GM19467 (cell line): ENCODE data around the gene HOXA3.

Experiments used
- ATAC-seq: cut with Tn5 transposase; IDR thresholded peaks from one replicate; pipeline ENCODE4 v1.9.1; 2021; ENCODE audit warnings: mild to moderate bottlenecking, moderate library complexity; ENCODE audit not compliant: unreplicated experiment

HOXA3 gene

DNA sequence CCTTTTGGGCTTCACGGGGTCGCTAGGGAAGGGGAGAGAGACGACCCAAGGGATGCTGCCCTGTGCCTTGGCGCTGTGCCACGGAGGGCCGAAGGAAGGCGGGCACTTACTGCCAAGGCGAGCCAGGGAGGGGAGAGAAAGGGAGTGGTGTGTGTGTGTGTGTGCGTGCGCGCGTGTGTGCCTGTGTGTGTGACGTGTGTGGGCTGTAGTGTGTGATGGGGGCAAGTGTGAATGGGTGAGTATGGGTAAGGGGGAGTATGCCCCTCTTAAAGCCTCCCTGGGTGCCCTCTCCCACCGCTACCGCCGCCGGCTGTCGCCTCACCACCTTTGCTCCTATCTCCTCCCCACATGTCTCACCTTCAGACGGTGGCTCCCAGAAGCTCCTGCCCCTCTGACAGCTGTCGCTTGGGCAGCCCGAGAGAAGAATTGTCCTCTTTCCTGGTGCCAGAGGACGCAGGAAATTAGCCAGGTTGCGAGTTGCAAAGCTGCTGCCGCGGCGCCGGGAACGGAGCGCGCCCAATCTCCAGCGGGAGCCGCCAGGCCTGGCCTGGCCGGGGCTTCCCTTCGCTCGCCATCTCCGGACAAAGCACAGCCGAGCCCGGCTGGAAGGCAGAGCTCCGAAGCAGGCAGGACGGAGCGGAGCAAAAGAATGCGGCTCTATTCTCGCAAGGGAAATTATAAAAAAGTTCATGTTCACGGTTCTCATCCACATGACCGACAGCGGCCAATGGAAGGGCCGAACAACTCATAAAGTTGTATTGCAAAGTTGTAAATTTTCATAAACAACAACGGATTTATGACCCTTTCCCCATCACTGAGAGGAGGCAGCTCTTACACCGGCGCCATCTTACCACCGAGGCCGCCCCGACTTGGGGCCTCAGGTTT lies at the start of gene HOXA3:
Gene HOXA3, minus strand, starts transcription at position 653 of the 885 bp plus-strand sequence. CDS start 41,943 bp downstream, outside the sequence.
- no peak for ATAC-seq

DNA sequence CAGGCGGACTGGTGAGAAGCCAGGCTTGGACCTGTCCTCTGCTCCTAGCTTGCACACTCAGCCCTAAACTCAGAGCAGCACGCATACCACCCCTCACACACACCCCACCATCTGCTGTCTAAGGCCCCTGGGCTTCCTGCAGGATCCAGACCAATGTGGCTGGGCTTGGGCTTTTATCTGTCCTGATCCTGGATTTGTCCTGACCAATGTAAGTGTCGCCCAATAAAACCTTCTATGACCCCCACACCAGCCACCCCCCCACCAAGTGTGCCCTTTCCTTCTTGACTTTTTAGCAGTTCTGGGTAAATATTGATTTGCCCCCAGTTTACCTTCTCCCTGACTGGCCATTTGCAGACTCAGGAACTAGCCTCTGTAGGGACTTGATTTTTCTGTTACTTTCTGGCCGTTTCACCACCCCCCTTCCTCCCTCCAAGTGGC lies 49.2 kb upstream of the HOXA3 start:
- no peak for ATAC-seq

DNA sequence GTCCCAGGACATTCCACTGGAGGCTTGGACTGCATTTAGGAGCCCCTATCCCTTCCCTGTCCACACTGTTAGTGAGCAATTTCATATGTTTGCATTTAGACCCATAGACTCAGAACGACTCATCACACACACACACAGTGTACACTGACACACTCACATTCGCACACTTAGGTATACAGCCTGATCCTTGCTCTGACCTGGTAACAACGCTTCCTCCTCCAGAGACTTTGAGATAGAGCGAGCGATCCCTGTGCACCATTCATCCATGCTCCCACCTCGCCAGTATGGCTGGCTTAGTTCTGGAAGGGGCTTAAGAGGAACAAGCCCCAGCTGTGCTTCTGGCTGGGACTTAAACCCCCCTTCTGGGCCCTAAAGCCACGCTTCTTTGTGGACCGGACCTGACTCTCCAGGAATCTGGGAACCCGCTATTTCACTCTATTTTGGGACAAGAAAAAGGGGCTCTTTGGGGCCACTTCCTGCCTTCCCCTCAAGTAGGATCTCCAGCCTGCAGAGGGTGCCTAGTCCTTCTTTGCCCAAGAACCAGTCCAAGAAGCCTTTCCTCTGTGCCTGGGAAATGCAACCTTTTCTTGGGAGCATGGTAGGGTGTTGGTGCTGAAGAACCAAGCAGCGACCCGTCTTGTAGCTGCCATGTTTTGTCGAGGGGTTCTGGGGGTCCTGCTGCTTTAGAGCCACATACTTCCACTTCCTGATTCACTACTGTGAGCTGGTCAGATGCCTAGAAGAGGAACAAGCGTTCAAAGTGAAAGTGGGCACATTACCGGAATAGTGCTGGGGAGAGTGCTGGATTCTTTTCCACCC lies 48.6 kb upstream of the HOXA3 start:
- no peak for ATAC-seq

DNA sequence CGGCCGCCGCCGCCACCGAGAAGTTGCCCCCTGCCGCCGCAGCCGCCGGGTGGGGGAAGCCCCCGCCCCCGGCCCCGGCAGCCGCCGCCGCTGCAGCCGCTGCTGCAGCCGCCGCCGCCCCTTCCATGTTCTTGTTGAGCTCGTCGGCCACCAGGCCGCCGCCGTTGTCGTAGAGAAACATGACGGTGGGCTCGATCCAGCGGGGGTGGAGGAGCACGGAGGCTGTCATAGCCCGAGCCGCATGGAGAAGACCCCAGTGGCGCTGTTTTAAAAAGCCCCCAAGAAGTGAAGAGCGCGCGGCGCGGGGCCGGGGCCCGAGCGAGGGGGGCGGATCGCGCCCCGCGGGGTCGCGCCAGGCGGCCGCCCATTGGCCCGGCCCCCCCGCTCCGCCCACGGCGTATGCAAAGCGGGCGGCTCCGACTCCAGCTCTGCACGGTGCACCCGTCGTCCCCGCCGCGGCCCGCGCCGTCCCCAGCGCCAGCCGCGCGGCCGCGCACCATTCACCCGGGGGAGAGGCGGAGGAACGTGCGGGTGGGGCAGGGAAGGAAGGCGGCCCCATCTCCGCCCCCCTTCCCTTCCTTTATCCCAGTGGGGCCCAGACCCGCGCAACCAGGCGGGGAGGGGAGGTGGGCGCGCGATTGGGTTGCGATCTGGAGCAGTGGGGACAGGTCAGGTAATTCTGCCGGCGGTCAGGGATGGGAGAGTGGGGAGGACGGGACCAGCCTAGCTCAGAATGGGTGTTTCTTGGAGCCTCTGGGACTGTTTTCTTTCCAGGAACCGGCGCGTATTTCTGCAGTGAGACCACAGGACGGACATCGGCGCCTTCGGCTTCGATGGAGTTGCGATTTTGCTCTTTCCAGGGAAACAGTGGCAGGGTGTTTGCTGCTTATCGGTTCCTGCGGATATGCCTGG lies 47.7 kb upstream of the HOXA3 start, which contains the start of gene HOXA13:
Gene HOXA13, minus strand, starts transcription at position 243 of the 912 bp plus-strand sequence. Its CDS starts 14 bp downstream, at position 229.
- ATAC-seq: no peak

DNA sequence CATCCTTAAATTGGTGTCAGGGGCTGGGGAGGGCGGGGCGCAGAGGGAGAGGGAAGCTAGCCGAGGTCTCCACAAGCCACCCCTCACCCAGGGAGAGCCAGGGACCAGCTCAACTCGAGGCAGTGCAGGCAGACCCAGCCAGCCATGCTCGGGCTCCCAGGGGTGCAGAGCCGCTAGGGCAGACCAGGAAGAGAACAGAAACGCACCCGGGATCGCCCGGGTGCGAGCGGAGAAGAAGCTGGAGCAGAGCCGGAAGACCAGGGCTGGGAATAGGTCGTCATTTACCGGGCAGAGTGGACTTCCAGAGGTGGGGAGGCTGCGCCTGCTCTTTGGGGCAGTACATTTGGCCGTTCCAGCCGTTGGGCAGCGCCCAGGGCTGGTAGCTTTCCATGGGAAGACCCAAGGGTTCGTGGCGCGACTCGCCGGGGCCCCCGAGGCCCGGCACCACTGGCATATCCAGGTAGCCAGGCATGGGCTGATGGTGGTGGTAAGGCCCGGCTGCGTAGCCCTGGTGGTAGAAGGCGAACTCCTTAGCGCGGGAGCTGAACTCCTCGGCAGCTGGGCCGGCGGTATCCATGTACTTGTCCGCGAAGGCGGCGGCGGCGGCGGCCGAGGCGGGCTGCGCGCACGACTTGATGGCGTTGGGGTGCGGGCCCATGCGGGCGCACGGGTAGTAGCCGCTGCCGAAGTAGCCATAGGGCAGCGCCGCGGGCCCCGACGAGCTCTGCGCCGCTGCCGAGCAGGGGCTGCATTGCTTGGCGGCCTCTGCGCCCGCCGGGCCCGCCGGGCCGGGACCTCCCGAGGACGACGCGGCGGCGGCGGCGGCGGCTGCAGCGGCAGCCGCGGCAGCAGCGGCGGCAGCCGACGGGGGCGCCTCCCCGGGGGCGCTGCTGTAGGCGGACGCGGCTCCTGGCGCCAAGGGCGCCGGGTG lies 46.8 kb upstream of the HOXA3 start:
- no peak for ATAC-seq

DNA sequence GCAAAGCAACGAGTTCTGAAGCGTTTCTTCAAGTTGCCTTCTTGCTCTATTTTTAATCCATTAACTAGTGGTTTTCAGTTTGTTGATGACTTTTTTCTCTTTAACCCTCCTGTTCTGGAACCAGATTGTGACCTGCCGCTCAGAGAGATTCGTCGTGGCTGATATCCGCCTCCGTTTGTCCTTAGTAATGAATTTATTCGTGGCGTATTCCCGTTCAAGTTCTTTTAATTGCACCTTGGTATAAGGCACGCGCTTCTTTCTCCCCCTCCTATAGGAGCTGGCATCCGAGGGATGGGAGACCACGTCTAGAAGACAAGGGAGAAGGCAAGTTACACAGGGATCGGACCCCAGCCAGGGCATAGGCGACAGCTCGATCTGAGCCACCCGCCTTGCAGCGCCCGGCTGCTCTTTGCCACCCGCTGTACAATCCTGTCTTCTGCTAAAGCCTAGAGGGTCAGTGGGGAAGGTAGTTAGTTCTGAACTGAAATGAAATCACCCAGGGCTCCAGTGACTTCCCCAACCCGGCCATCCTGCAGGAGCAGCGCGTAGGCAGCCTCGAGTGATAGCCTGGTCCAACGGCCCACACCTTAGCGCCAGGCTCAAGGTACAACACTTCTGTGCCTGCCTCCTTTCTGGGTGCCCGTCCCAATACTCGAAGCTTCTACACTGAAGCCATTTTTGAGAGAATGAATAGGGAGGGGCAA lies 45.9 kb upstream of the HOXA3 start:
- ATAC-seq: no peak

DNA sequence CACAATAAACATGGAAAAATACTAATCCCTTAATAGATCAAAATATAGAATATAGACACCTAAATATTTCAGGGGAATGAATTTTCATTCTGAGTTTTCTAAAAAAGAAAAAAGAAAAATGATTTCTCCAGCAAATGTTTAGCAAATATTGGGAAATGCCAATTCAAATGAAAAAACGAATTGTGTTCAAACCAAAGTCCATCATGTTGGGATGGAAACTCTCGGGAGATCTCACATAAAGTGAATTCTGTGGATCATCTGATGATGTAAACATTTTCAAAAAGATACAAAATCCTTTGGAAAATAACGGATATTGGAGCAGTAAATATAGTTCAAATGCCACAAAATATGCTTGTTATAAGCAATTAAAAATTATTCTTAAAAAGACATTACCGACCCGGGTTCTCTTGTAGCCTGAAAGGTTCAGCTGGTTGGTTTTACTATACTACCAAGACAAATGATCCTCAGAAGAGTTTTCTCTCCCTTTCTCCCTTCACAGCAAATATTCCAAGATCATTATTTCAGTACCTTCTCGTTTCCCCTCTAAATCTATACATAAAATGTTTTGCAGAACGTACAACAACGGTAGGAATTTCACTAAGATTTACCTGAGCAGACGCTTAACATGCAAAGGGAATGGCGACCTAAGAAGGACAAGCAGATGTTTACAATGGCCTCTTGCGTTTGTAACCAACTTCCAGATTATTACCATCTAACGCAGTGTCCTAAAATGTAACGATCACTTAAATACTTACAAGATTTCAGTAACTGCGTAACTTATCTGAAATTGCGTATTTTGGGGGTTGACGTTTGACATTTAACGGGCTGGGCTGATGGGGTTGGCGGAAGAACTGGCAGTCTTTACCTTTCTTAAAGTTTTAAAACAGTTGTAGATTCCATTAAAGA lies 45.0 kb upstream of the HOXA3 start:
- no peak for ATAC-seq

DNA sequence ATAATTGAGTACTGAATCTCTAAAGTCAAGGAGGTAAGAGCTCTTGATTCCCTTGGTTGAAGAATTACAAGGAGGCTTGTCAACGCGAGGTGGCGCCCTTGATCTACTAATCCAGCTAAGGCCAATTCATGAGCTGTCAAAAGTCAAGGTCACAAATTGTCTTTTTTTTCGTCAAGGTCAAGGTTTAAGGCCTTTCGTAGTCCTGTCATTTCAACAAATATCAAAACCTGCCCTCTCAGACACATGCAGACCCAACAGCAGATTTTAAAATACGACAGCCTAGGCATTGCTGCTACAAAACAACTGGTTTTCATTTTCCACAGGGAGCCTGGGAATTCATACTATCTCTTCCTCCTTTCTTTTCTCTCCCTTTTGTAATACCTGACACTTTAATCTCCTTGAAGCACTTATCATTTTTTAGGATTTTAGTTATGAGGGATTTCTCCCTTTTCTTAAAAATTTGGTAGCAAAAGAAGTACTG lies 43.9 kb upstream of the HOXA3 start:
- ATAC-seq: no peak

DNA sequence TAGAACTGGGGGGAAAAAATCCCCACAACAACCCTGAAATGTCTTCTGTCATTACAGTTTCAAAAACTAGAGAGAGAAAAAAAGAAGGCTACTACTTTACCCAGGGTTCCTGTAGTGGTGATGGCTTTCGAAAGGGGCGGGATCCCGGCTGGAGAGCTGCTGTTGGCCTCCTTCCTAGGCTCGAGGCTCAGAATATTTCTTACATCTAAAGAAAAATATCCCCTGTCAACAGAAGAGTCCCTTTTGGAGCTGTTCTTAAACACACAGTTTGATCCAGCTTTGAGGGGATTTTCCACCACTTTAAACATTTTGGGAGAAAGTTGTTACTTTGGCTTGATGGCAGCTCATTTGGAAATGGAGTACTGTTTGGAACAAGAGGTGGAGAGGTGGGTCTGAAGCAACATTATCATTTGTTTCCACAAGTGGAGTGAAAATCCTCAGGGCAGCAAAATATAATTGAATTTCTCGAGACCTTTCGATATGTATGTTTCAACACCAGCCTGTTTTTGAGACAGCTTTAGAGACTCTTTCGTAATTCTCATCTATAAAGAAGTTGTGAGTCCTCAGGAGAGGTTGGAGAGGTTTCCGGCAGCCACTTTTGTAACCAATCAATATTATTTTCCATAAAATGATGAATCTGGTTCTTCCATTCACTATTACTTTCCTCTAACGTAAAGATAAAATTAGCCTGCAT lies 42.5 kb upstream of the HOXA3 start:
- no peak for ATAC-seq

DNA sequence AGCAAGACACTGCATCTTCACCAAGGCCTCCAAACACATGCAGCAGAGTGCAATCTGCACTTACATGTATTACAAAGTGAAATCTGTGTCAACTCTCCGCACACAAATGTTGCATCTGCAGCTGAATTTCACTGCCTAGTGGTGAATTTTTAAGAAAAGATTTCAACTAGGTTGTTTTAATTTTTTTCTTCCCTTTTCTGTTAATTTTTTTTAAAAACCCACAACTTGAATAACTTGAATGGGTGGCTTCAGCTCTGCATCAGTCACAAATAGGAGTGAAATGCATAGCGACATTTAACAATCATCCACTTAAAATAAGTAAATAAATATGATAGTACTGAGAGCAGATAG lies 41.6 kb upstream of the HOXA3 start:
- ATAC-seq: no peak

DNA sequence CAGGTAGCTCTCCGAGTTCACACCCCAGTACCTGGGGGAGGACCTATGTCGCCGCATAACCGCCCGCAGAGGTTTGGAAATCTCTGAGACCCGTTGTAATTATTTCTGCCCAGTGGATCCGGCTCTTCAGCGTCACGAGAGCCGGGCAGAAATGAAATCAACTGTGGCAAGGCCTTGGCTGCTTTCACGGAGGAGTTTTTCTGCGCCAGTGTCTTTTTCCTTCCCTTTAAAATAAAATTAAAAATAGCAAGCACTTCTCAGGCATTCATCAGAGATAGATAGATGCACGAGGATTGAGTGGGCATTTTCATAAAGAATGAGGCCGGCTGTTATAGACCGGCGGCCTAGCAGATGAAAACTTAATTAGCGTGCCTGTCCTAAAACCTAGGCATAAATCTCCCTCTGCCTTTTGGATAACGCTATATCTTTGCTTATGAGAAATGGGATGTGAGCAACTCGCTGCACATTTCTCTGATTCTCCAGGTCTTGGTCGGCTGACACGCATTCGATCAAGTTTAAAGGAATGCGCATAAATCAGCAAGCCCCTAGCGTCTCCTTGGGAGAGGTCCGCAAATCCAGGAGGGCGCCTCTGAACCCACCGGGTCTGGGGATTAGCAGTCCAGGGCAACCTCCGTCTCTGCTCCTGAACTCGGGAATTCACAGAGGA lies 41.1 kb upstream of the HOXA3 start:
- no peak for ATAC-seq

DNA sequence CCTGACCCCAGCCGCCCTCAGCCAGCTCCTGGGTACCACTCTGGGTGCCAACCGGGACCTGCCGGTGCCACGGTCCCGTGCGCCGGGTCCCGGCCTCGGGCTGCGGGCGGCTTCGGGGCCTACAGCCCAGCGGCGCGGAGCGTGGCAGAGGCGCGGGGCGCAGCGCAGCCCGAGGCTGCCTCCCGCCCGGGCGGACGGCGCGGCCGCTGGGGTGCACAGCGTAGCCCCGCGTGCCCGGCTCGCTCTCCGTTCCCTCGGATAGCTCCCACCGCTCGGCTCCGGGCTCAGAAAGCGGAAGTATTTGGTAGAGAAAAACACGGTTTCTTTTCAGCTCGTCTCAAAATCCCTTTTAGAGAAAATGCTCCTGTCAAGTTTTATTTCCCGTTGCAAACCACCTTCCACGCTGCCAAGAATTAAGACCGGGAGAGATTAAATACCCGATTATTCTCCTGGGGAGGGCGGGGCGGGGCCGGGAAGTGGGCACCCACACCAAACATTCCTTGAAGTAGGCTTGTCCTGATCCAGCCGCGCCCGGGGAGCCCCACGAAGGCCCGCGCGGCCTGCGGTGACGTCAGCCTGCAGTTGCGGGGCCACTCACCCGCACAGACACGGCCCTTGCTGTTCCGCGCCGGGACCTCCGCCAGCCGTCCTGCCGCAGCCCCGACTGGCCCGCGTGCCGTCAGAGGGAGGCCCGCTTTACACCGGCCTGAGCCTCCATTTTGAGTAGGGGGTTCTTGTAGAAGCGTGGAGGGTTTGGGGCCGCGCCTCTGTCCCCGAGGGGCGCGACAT lies 40.4 kb upstream of the HOXA3 start:
- no peak for ATAC-seq

DNA sequence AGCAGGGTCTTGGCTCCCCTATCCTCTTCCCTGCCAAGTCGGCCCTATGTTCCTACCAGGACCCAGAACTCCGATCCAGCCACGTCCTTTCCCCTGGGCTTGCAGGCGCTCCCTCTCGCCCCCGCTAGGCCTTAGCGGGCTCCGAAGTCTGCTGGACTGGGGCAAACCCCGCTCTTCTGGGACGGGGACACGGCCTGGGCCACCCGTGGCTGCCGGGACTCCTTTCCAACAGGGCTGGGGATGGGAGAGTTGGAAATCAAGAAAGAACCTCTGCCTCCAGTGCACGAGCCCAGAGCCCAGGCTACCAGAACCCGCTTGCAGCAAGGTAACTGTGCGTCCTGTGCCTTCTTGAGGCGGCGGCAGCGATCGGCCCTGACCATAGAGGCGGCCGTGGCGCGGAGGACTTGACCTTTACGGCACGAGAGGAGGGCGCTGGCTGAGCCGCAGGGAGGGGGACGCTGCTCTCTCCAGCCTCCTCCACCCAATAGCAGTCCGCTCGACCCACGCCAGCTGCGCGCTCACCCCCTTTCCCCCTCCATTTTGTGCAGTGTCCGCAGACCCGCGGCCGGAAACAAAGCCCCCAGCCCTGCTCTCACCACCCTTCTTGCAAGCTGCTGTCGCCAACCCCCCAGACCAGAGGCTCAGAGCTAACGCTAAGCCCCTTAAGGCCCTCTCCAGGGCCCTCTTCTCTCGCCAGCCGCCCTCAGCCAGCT lies 39.6 kb upstream of the HOXA3 start:
- no peak for ATAC-seq

DNA sequence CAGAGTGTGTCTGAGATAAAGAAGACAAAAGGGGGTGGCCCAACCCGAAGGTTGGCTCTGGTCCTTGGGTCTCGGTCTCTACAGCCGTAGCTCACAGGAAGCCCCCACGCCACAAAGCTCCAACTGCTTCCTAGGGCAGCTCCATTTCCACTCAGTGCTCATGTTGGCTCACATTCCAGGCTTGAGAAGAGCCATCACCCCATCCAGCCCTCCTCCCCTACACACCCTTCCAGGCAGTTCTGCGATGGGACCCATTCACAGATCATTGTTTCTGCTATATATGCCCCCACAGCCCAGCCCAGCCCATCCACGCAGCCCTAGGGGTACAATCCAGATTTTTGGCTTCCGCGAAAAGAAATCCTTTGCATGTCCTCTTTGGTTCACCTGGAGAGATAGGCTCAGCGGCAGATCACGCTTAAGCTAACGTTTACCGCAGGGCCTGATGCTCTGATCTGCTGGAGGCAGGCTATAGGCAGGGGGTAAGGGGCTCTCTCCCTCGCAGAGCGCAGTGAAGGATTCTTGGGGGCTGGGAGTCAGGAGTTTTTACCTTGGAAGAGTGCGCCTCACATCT lies 38.9 kb upstream of the HOXA3 start:
- ATAC-seq: no peak
